Fibroblast of skin of abdomen (primary cell): ENCODE results near the gene IRF4.

ENCODE experiments used
- DNase-seq: peaks from one replicate; pipeline ENCODE4 v3.0.0-alpha.2; 2013

IRF4 gene

GRCh38 chr6:444653-445275 lies 53.2 kb downstream of the IRF4 start:
- no peak for DNase-seq

GRCh38 chr6:445571-446417 lies 54.2 kb downstream of the IRF4 start:
- no peak for DNase-seq

- DNase-seq: no peak
These were observed 55.1 kb downstream of the IRF4 start for GRCh38 chr6:446418-447366.

GRCh38 chr6:447381-448165 lies 56.0 kb downstream of the IRF4 start:
- no peak for DNase-seq

- no peak for DNase-seq
These were observed 56.9 kb downstream of the IRF4 start for GRCh38 chr6:448296-449056.

GRCh38 chr6:449057-449430 lies 57.5 kb downstream of the IRF4 start:
- DNase-seq: no peak

- DNase-seq: no peak
These were observed 58.2 kb downstream of the IRF4 start for GRCh38 chr6:449486-450419.

- DNase-seq: no peak
These were observed 59.8 kb downstream of the IRF4 start for GRCh38 chr6:451336-451735.

GRCh38 chr6:451847-452246 lies 60.3 kb downstream of the IRF4 start:
- no peak for DNase-seq

- DNase-seq: no peak
These were observed 60.9 kb downstream of the IRF4 start for GRCh38 chr6:452301-453067.

GRCh38 chr6:453152-453551 lies 61.6 kb downstream of the IRF4 start:
- no peak for DNase-seq

GRCh38 chr6:454148-454991 lies 62.8 kb downstream of the IRF4 start:
- DNase-seq: no peak

GRCh38 chr6:455006-455585 lies 63.5 kb downstream of the IRF4 start:
- no peak for DNase-seq

GRCh38 chr6:455835-456234 lies 64.3 kb downstream of the IRF4 start:
- DNase-seq: no peak

- no peak for DNase-seq
These were observed 64.9 kb downstream of the IRF4 start for GRCh38 chr6:456358-456867.

GRCh38 chr6:456887-457286 lies 65.3 kb downstream of the IRF4 start:
- DNase-seq: no peak
